NT2/D1 (cell line): ENCODE results near the gene UMODL1.

ENCODE experiments used
- YY1 ChIP-seq: IDR thresholded peaks from 2 replicates; pipeline ENCODE4 v1.6.1; 2011; ENCODE audit not compliant: insufficient read length, insufficient read depth
- ZNF274 ChIP-seq: IDR thresholded peaks from 2 replicates; pipeline ENCODE4 v1.6.1; 2011; ENCODE audit warnings: mild to moderate bottlenecking, low read depth, low read length

DNA sequence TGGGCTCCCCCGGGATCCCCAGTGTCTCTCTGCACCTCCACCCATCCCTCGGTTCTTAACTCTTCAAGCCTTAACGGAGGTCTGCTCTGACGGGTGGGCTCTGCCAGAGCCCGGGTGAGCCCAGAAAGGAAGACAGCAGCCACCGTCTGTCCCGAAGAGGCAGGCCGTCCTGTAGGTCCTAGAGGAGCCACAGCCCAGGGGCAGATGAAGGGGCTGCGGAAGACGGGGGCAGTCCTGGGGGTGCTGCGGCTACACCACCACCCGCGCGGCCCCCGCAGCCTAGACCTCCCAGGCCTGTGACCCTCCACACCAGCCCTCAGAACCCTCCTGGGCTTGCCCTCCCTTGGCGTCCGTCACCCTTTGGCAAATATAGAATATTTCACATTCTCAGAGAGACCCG lies 71.0 kb downstream of the UMODL1 start:
- TF ChIP-seq YY1 (no peak), ZNF274 (no peak)
